ENCODE data around the gene ABCA7.

- TF ChIP-seq, protein P1, sequence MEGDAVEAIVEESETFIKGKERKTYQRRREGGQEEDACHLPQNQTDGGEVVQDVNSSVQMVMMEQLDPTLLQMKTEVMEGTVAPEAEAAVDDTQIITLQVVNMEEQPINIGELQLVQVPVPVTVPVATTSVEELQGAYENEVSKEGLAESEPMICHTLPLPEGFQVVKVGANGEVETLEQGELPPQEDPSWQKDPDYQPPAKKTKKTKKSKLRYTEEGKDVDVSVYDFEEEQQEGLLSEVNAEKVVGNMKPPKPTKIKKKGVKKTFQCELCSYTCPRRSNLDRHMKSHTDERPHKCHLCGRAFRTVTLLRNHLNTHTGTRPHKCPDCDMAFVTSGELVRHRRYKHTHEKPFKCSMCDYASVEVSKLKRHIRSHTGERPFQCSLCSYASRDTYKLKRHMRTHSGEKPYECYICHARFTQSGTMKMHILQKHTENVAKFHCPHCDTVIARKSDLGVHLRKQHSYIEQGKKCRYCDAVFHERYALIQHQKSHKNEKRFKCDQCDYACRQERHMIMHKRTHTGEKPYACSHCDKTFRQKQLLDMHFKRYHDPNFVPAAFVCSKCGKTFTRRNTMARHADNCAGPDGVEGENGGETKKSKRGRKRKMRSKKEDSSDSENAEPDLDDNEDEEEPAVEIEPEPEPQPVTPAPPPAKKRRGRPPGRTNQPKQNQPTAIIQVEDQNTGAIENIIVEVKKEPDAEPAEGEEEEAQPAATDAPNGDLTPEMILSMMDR (IDR thresholded peaks at IDR 0.05), result no peak
- TF ChIP-seq POLR2A (IDR thresholded peaks at IDR 0.05), result no peak
Measured at GRCh38 chr19:1052349-1052975, 12.6 kb downstream of the ABCA7 start.
